GM12878 (cell line): ENCODE data around the gene CHIT1. TPM values are rescaled to one million over a fixed set of nuclear protein-coding genes. Genes with fewer than 3 reads are reported as not detected.

Experiments
- ATAC-seq: fragments of 200-7000 bp; cut with Tn5 transposase; 3 replicates; pipeline ENCODE4 v1.9.1; 2020; ENCODE audit warnings: mild to moderate bottlenecking, moderate library complexity
- BruUV-seq: library from RNA; stranded (reverse); fragments of 400-500 nt; replicated peaks from 2 replicates; lab custom pipeline; 2021; lab: Mats Ljungman, UMichigan
- CTCF ChIA-PET: fragments of 300-600 bp; sonication (Branson Sonifier 250); formaldehyde crosslinking; extraction: SDS; loops from one replicate; lab custom pipeline; 2021; ENCODE audit warnings: inconsistent platforms; lab: Yijun Ruan, JAX
- POLR2A ChIA-PET: fragments of 350-600 bp; formaldehyde crosslinking; extraction: SDS; loops from one replicate; lab custom pipeline; 2021; ENCODE audit warnings: inconsistent platforms; lab: Charles Lee
- RAD21 ChIA-PET: fragments of 300-600 bp; sonication (Branson Sonifier 250); formaldehyde crosslinking; loops from one replicate; lab custom pipeline; 2023; ENCODE audit warnings: antibody characterized with exemption; ENCODE audit not compliant: unreplicated experiment; lab: Charles Lee
- SMC1A ChIA-PET: fragments of 300-600 bp; sonication (Branson Sonifier 250); formaldehyde crosslinking; loops from one replicate; lab custom pipeline; 2023; ENCODE audit not compliant: unreplicated experiment, uncharacterized antibody; lab: Charles Lee
- DNase-seq: peaks from one replicate; pipeline ENCODE4 v3.0.0-alpha.2; 2011; ENCODE audit warnings: low read depth, low spot score
- FAIRE-seq: peaks from 3 replicates; lab custom pipeline; 2011; peaks lifted over from hg19 to GRCh38; lab: Jason Lieb, UNC
- H2AFZ ChIP-seq: 2 replicates; pipeline ENCODE4 v1.6.0; 2011; ENCODE audit warnings: low read depth, low read length, control low read depth; ENCODE audit not compliant: control insufficient read depth
- H3K27ac ChIP-seq: 2 replicates; pipeline ENCODE4 v1.5.1; 2011; ENCODE audit warnings: control low read depth; ENCODE audit not compliant: control insufficient read depth, insufficient read depth
- H3K27me3 ChIP-seq, 2 experiments: replicated peaks in 1 of 2; 2 replicates each; pipeline versions ENCODE4 v1.6.0 to v1.6.1; 2011; ENCODE audit warnings: low read length in 1 of 2; ENCODE audit not compliant: control insufficient read depth in 2 of 2, insufficient read depth in 2 of 2
- H3K36me3 ChIP-seq, 2 experiments: 2 replicates each; pipeline ENCODE4 v1.5.1; 2011; ENCODE audit warnings: low read length in 1 of 2; ENCODE audit not compliant: control insufficient read depth in 2 of 2, insufficient read depth in 2 of 2
- H3K4me1 ChIP-seq: 2 replicates; pipeline ENCODE4 v1.6.1; 2011; ENCODE audit warnings: mild to moderate bottlenecking, low read length, moderate library complexity, mixed read lengths; ENCODE audit not compliant: control insufficient read depth, insufficient read depth
- H3K4me2 ChIP-seq: 2 replicates; pipeline ENCODE4 v1.6.0; 2011; ENCODE audit warnings: control low read depth; ENCODE audit not compliant: control insufficient read depth, insufficient read depth
- H3K4me3 ChIP-seq: fragments of 200-600 bp; sonication (generic); 2 replicates; pipeline ENCODE4 v1.5.1; 2016
- H3K79me2 ChIP-seq: 2 replicates; pipeline ENCODE4 v1.6.0; 2011; ENCODE audit warnings: low read length; ENCODE audit not compliant: control insufficient read depth, insufficient read depth
- H3K9ac ChIP-seq: 2 replicates; pipeline ENCODE4 v1.8.0; 2011; ENCODE audit warnings: low read length, control low read depth, mixed read lengths; ENCODE audit not compliant: control insufficient read depth, insufficient read depth
- H3K9me3 ChIP-seq: replicated peaks from 3 replicates; pipeline ENCODE4 v1.5.1; 2011; ENCODE audit warnings: mild to moderate bottlenecking, low read length; ENCODE audit not compliant: control insufficient read depth, insufficient read depth
- H4K20me1 ChIP-seq: 2 replicates; pipeline ENCODE4 v1.6.0; 2011; ENCODE audit not compliant: control insufficient read depth, insufficient read depth
- CHD2 ChIP-seq: IDR thresholded peaks from 2 replicates; pipeline ENCODE4 v1.6.1; 2011; ENCODE audit warnings: low read depth, low read length, improper control_type of control experiment, borderline replicate concordance
- DPF2 ChIP-seq: fragments of 450-650 bp; IDR thresholded peaks from 2 replicates; pipeline ENCODE4 v1.6.1; 2017; ENCODE audit warnings: mild to moderate bottlenecking
- FOS ChIP-seq: IDR thresholded peaks from 3 replicates; pipeline ENCODE4 v1.6.1; 2011; ENCODE audit warnings: borderline replicate concordance; ENCODE audit not compliant: insufficient read length; ENCODE audit errors: extremely low read depth
- FOXM1 ChIP-seq: IDR thresholded peaks from 2 replicates; pipeline ENCODE4 v1.6.1; 2012; ENCODE audit warnings: low read depth, mild to moderate bottlenecking, inconsistent platforms, low read length, moderate library complexity
- IKZF1 ChIP-seq: fragments of 450-650 bp; conservative IDR thresholded peaks from 2 replicates; pipeline ENCODE4 v1.6.1; 2017; ENCODE audit warnings: antibody characterized with exemption, mild to moderate bottlenecking
- KAT2A ChIP-seq: conservative IDR thresholded peaks from 2 replicates; pipeline ENCODE4 v1.6.1; 2011; ENCODE audit warnings: low read depth, low read length; ENCODE audit not compliant: control insufficient read depth
- MTA2 ChIP-seq: fragments of 450-650 bp; IDR thresholded peaks from 2 replicates; pipeline ENCODE4 v1.6.1; 2016; ENCODE audit warnings: low read depth, mild to moderate bottlenecking, moderate library complexity
- MYC ChIP-seq: IDR thresholded peaks from 2 replicates; pipeline ENCODE4 v1.6.1; 2011; ENCODE audit warnings: mild to moderate bottlenecking, low read length, moderate library complexity, inconsistent platforms; ENCODE audit not compliant: insufficient read depth, insufficient replicate concordance, insufficient read length, severe bottlenecking
- POLR2AphosphoS5 ChIP-seq: IDR thresholded peaks from 2 replicates; pipeline ENCODE4 v1.6.1; 2011; ENCODE audit warnings: mild to moderate bottlenecking, low read length, inconsistent platforms
- SMAD5 ChIP-seq: IDR thresholded peaks from 2 replicates; pipeline ENCODE4 v1.6.1; 2016; ENCODE audit warnings: antibody characterized with exemption, low read depth
- STAT3 ChIP-seq: IDR thresholded peaks from 2 replicates; pipeline ENCODE4 v1.6.1; 2011; ENCODE audit warnings: low read depth, low read length, improper control_type of control experiment
- TAF1 ChIP-seq: IDR thresholded peaks from 2 replicates; pipeline ENCODE4 v1.6.1; 2011; ENCODE audit warnings: mild to moderate bottlenecking, low read depth, low read length, borderline replicate concordance
- TCF3 ChIP-seq: IDR thresholded peaks from 2 replicates; pipeline ENCODE4 v1.6.1; 2012; ENCODE audit warnings: low read depth, mild to moderate bottlenecking, low read length, borderline replicate concordance; ENCODE audit not compliant: insufficient read depth
- YBX1 ChIP-seq: fragments of 450-650 bp; IDR thresholded peaks from 2 replicates; pipeline ENCODE4 v1.6.1; 2016; ENCODE audit warnings: antibody characterized with exemption
- YY1 ChIP-seq: IDR thresholded peaks from 2 replicates; pipeline ENCODE4 v1.6.1; 2011; ENCODE audit warnings: low read depth, mild to moderate bottlenecking, low read length
- ZNF687 ChIP-seq: fragments of 450-650 bp; IDR thresholded peaks from 2 replicates; pipeline ENCODE4 v1.6.1; 2017; ENCODE audit warnings: mild to moderate bottlenecking, moderate library complexity
- WGBS: methylation state at CpG from one replicate; pipeline ENCODE4 v1.1.6; 2016; ENCODE audit warnings: low lambda C conversion rate; ENCODE audit not compliant: insufficient replicate concordance, insufficient coverage; ENCODE audit errors: missing lambda C conversion rate; 5-methylcytosine and 5-hydroxymethylcytosine counted together
- in situ Hi-C: fragments of 300-500 bp; cut with MboI; formaldehyde crosslinking; loops from 9 replicates; pipeline ENCODE4 v1.14.3; 2018; ENCODE audit warnings: mixed read lengths
- intact Hi-C: fragments of 100-400 bp; cut with micrococcal nuclease; formaldehyde crosslinking; loops from one replicate; pipeline ENCODE4 v1.14.2; 2022; ENCODE audit not compliant: unreplicated experiment
- polyA plus RNA-seq, 11 experiments: library from polyadenylated mRNA; depleted of rRNA in 4 of 11; unstranded in 6 of 11; stranded (reverse) in 5 of 11; fragments of >200 nt; fragmentation: Nextera tagmentation in 4 of 11; fragmentation: Illumina TruSeq in 1 of 11; extraction: Ambion mirVana in 4 of 11; extraction: Trizol in 1 of 11; gene quantifications; 1 replicate in 1 of 11; 2 replicates in 10 of 11; pipeline versions ENCODE4 v1.2.1 to v1.2.3, GENCODE V29; 2011 to 2016; ENCODE audit warnings: inconsistent platforms in 2 of 11, missing spikeins in 2 of 11, low read depth in 1 of 11
- total RNA-seq, 4 experiments: library from RNA; depleted of rRNA in 3 of 4; stranded (reverse); fragments of >200 nt in 3 of 4; fragmentation: Illumina TruSeq in 1 of 4; extraction: Trizol in 1 of 4; gene quantifications; 2 replicates each; pipeline versions ENCODE4 v1.2.1 to v1.2.3, GENCODE V29; 2013 to 2021

Gene CHIT1
- total and polyA plus RNA-seq, 10 of the 15 experiments (the other 5 are each of a cell fraction or from before 2014, with no cell fraction given), result 0.02 to 2.1 (median 0.76) TPM

DNA sequence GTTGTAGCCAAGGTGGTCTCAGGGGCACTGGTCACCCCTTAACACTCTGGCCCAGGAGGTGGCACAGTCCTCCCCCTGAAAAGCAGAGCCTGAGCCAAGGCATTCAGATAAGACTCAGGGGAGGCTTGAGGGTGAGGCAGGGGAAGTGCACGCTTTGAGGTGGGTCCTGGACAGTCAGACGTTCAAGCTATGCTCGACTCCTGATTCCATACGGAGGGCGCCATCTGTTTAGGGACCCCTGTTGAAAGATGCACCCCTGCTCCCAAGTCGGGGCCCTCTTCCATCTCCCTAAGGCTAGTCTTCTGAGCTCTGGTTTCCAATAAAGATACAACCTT is 30.0 kb downstream of the CHIT1 start:
- intact Hi-C loops, result no loop called here
- RAD21 ChIA-PET, result no interaction called here
- no TSS peak for BruUV-seq
- Histone ChIP-seq H3K36me3 (no peaks in the 10 kb centered on the region), H3K4me1 (no peaks in the 10 kb centered on the region), H3K4me2 (no peak overlapping the region), H3K9ac (no peak overlapping the region), H3K79me2 (no peaks in the 10 kb centered on the region), H3K9me3 (no peaks in the 10 kb centered on the region), H2AFZ (no peak overlapping the region), H3K27ac (no peak overlapping the region), H4K20me1 (no peaks in the 10 kb centered on the region; the same call in 1 of the 2 replicates), H3K27me3 (peaks cover 0 to 5% of the 10 kb centered on the region in 2 experiments; a peak in 2 of 4 replicates), H3K4me3 (no peak overlapping the region)
- CTCF ChIA-PET, result interaction anchor here (1.0 to 1.9 kb wide), 6 partner anchors 17 to 205 kb away, joined by 3 to 13 read pairs (median 4); no protein-coding TSS in a partner anchor
- SMC1A ChIA-PET, result interaction anchor here (1.1 kb wide), 1 partner anchor 19 kb away, joined by 3 read pairs; no protein-coding TSS in a partner anchor
- in situ Hi-C loops, result no loop called here
- no peak for TF ChIP-seq POLR2AphosphoS5
- no peak for TF ChIP-seq STAT3
- TF ChIP-seq YY1, result no peak
- TF ChIP-seq TCF3, result no peak
- no peak for DNase-seq
- 38% methylated on average over 6 of the region's 6 CpGs for WGBS
- POLR2A ChIA-PET, result no interaction called here
- no peak for FAIRE-seq
- ATAC-seq, result no peak

DNA sequence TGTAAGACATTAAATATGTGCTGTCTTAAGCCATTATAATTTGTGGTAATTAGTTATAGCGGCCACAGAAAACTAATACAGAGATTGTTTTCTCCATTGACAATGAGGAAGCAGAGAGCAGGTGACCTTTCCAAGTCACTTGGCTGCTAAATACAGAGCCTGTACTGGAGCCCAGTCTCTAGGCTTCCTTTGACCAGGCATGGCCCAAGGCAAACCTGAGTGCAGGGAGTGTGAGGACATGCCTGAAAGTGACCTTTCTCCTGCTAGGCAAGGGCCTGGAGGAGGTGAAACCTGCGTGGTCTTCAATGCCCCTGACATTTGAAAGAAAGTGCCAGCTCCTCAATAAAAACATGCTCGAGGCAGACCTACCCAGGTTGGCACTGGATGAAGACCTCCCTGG is 30.5 kb downstream of the CHIT1 start:
- in situ Hi-C loops, result no loop called here
- H3K4me3 ChIP-seq, result no peak overlapping the region
- no peak for ATAC-seq
- H2AFZ ChIP-seq, result no peak overlapping the region
- H3K9me3 ChIP-seq, result no peaks in the 10 kb centered on the region
- peaks cover 0 to 5% of the 10 kb centered on the region in 2 experiments; a peak in 2 of 4 replicates for H3K27me3 ChIP-seq
- WGBS, result 29% methylated on average over 3 of the region's 3 CpGs
- ChIA-PET POLR2A (no interaction called here), SMC1A (interaction anchor here (1.1 kb wide), 1 partner anchor 19 kb away, joined by 3 read pairs; no protein-coding TSS in a partner anchor), CTCF (interaction anchor here (1.0 to 1.9 kb wide), 3 partner anchors 17 to 205 kb away, joined by 3 to 13 read pairs (median 4); no protein-coding TSS in a partner anchor), RAD21 (no interaction called here)
- no TSS peak for BruUV-seq
- intact Hi-C loops, result no loop called here
- H3K79me2 ChIP-seq, result no peaks in the 10 kb centered on the region
- H4K20me1 ChIP-seq, result no peaks in the 10 kb centered on the region; the same call in 1 of the 2 replicates
- H3K9ac ChIP-seq, result no peak overlapping the region
- no peaks in the 10 kb centered on the region for H3K36me3 ChIP-seq
- FAIRE-seq, result no peak
- H3K4me1 ChIP-seq, result no peaks in the 10 kb centered on the region
- DNase-seq, result no peak
- H3K4me2 ChIP-seq, result no peak overlapping the region
- H3K27ac ChIP-seq, result no peak overlapping the region
- TF ChIP-seq YBX1 (no peak), SMAD5 (no peak), KAT2A (no peak), FOS (no peak), TAF1 (no peak), CHD2 (no peak), FOXM1 (no peak), DPF2 (no peak), ZNF687 (no peak), MYC (no peak), IKZF1 (no peak), MTA2 (no peak)
